Osteocyte (in vitro differentiated cells): ENCODE measurements around the gene PLXNB3. TPM values are rescaled to one million over a fixed set of nuclear protein-coding genes. Genes with fewer than 3 reads are reported as not detected.
"Not testable (repeated sequence)": the region's sequence is repeated elsewhere in the genome, so short reads cannot be mapped to it uniquely, and the experiment has no call there.

Experiments used
- DNase-seq: peaks from one replicate; pipeline ENCODE4 v3.0.0; 2021; ENCODE audit warnings: mixed read lengths; ENCODE audit not compliant: unreplicated experiment; ENCODE audit errors: extremely low spot score
- H3K27ac Mint-ChIP-seq: one replicate; pipeline ENCODE4 v1.8.0; 2021; ENCODE audit warnings: mild to moderate bottlenecking, mixed read lengths; ENCODE audit not compliant: unreplicated experiment
- H3K27me3 Mint-ChIP-seq: one replicate; pipeline ENCODE4 v1.8.0; 2021; ENCODE audit warnings: mixed read lengths; ENCODE audit not compliant: unreplicated experiment
- H3K36me3 Mint-ChIP-seq: one replicate; pipeline ENCODE4 v1.8.0; 2021; ENCODE audit warnings: mixed read lengths; ENCODE audit not compliant: unreplicated experiment
- H3K4me1 Mint-ChIP-seq: one replicate; pipeline ENCODE4 v1.8.0; 2021; ENCODE audit warnings: mixed read lengths; ENCODE audit not compliant: unreplicated experiment
- H3K4me3 Mint-ChIP-seq: one replicate; pipeline ENCODE4 v1.8.0; 2021; ENCODE audit warnings: mild to moderate bottlenecking, moderate library complexity, mixed read lengths; ENCODE audit not compliant: unreplicated experiment
- H3K9me3 Mint-ChIP-seq: one replicate; pipeline ENCODE4 v1.8.0; 2021; ENCODE audit warnings: mixed read lengths; ENCODE audit not compliant: unreplicated experiment
- total RNA-seq: library from RNA; stranded (reverse); gene quantifications from 2 replicates; pipeline ENCODE4 v1.2.1, GENCODE V29; 2021
- TF ChIP-seq, protein P1 (sequence below): fragments of 200-600 bp; sonication (generic); IDR thresholded peaks from 2 replicates; pipeline ENCODE4 v1.5.0; 2021; ENCODE audit warnings: antibody characterized with exemption, mild to moderate bottlenecking, moderate library complexity

PLXNB3 gene
- total RNA-seq, 1 donor from 2014 or later: 8.7 TPM

DNA sequence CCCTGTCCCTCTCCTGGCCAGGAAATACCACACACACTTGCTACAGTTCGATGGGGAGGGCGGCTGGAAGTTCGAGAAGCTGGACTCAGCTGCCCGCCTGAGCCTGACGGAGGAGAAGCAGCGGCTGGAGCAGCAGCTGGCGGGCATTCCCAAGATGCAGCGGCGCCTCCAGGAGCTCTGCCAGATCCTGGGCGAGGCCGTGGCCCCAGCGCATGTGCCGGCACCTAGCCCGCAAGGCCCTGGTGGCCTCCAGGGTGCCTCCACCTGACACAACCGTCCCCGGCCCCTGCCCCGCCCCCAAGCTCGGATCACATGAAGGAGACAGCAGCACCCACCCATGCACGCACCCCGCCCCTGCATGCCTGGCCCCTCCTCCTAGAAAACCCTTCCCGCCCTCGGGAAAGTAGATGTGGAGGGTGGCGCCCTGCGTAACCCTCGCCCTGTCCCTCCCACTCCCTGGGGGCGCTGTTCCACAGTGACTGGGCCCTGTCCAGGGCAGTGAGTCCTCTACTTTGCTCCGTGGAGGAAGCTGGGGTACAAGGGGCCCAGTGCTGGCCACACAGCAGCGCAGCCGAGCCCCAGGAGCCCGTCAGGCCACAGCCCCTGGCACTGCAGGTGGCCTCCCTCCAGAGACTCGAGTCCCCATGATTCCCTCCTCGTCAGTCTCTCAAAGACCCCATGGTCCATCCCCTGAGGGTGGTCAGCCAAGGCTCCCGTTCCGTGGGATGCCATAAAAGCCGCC is 20.4 kb upstream of the PLXNB3 start:
- not testable (repeated sequence) for H3K4me3 Mint-ChIP-seq, H3K4me1 Mint-ChIP-seq, H3K27ac Mint-ChIP-seq, H3K36me3 Mint-ChIP-seq, H3K9me3 Mint-ChIP-seq, DNase-seq, H3K27me3 Mint-ChIP-seq

DNA sequence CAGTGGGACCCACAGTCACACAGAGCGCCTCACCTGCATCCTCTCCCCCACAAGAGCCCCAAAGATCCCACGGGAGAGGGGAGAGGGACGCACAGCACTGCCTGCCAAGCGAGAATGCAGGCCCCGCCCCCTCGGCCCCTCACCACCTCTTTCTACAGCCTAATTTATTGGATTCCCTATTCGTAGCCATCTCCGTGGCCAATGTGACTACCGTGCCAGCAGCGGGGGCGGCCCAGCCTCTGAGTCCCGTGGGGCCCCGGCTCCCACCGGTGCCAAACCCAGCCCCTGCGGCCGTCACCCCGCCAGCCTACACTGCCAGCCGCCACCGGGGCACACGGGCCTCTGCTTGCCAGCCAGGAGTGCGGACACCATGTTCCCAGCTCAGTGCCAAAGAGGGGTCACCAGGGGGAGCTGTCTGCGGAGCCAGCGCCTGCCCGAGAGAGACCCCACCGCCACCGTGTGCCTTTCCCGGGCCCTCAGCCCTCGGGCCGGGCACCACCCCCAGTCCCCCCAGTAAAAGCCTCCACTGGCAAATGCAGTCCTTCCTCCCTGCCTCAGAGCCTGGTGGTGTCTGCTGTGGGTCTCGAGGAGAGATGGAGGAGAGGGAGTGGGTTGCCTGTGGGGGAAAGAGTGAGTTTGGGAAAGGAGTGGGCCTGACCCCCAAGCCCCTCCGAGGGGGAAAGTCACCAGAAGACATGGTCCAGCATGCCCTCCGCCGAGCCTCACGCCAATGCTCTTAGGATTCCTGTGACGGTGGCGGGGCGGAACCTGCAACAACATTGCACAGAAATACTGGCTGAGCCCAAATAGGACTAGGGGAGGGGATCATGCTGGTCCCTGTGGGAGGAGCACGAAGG is 19.6 kb upstream of the PLXNB3 start:
- Mint-ChIP-seq H3K27me3 (no peaks in the 10 kb centered on the region), H3K9me3 (peaks cover 4% of the 10 kb centered on the region), H3K36me3 (peaks cover 4% of the 10 kb centered on the region), H3K4me1 (no peaks in the 10 kb centered on the region), H3K27ac (no peak overlapping the region), H3K4me3 (no peak overlapping the region)
- DNase-seq: no peak
- TF ChIP-seq, protein P1, sequence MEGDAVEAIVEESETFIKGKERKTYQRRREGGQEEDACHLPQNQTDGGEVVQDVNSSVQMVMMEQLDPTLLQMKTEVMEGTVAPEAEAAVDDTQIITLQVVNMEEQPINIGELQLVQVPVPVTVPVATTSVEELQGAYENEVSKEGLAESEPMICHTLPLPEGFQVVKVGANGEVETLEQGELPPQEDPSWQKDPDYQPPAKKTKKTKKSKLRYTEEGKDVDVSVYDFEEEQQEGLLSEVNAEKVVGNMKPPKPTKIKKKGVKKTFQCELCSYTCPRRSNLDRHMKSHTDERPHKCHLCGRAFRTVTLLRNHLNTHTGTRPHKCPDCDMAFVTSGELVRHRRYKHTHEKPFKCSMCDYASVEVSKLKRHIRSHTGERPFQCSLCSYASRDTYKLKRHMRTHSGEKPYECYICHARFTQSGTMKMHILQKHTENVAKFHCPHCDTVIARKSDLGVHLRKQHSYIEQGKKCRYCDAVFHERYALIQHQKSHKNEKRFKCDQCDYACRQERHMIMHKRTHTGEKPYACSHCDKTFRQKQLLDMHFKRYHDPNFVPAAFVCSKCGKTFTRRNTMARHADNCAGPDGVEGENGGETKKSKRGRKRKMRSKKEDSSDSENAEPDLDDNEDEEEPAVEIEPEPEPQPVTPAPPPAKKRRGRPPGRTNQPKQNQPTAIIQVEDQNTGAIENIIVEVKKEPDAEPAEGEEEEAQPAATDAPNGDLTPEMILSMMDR: no peak

DNA sequence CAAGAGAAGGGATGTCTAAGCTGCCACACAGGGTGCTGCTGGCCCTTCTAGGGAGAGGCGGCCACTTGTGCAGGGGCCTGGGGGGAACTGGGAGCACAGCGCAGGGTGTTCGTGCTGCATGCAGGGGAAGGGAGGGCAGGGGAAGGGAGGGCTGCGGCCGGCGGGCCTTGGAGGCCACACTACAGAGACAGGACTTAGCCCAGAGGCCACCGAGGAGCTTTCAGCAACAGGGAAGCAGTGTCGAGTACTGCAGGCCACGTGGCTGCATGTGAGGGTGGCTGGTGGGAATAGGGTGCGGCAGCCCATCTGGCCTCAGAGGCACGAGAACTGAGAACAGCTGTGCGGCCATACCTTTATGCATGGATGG is 19.0 kb upstream of the PLXNB3 start:
- not testable (repeated sequence) for H3K4me3 Mint-ChIP-seq, DNase-seq, H3K9me3 Mint-ChIP-seq, H3K36me3 Mint-ChIP-seq, H3K27ac Mint-ChIP-seq, H3K4me1 Mint-ChIP-seq, H3K27me3 Mint-ChIP-seq

DNA sequence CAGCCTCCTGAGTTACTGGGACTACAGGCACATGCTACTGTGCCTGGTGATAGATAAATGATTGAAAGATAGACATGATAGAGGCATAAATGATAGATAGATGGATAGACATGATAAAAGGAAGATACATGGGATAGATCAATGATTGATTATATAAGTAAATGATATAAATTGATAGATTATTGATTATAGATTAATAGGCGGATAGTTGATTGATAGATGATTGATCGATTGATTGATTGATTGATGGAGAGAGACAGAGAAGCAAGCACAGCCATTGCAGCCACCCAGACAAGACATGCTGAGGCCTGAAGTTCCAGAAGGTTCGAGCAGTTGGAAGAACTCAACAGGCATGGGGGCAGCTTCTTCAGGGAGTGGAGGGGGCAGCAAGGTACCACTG is 17.7 kb upstream of the PLXNB3 start:
- Mint-ChIP-seq H3K4me3 (no peak overlapping the region), H3K27me3 (no peaks in the 10 kb centered on the region), H3K4me1 (no peaks in the 10 kb centered on the region), H3K27ac (no peak overlapping the region), H3K36me3 (no peaks in the 10 kb centered on the region), H3K9me3 (peaks cover 4% of the 10 kb centered on the region)
- DNase-seq: no peak
- TF ChIP-seq, protein P1: no peak

DNA sequence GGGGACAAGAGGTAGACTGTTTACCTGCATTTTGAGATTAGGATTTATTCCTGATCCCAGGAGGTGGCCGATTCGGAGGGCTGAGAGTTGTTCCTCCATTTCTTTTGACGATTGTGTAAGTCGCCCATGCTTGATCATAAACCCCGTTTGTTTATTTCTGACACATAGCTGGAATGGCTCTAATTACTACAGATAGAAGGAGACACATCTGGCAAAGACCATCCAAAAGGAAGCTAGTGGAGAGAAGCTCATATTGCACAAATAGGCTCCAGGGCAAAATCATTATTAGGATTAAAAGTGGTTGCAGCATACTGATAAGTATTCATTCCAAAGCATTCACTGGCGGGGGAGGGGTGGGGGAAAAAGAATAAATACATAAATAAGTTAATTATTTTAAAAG is 17.1 kb upstream of the PLXNB3 start:
- H3K9me3 Mint-ChIP-seq, DNase-seq, H3K36me3 Mint-ChIP-seq, H3K27ac Mint-ChIP-seq, H3K4me1 Mint-ChIP-seq, H3K4me3 Mint-ChIP-seq, H3K27me3 Mint-ChIP-seq: not testable (repeated sequence)

DNA sequence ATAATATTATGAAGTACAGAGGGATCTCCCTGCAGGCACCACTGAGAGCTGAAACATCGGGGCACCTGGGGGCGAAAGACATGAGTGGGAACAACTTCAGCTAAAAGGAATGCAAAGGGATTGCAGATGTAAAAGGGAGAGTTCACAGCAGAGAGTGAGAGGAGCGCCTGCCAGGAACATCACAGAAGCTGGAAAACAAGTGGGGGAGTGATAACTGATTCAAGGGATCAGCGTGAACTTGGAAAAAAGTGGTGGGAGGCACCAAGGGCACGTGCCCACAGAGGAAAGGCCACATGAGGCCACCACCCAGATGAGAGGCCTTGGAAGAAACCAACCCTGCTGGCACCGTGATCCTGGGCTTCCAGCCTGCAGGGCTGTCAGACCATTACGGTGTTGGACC is 15.0 kb upstream of the PLXNB3 start:
- H3K27me3 Mint-ChIP-seq, H3K27ac Mint-ChIP-seq, H3K9me3 Mint-ChIP-seq, H3K36me3 Mint-ChIP-seq, H3K4me1 Mint-ChIP-seq, H3K4me3 Mint-ChIP-seq, DNase-seq: not testable (repeated sequence)

DNA sequence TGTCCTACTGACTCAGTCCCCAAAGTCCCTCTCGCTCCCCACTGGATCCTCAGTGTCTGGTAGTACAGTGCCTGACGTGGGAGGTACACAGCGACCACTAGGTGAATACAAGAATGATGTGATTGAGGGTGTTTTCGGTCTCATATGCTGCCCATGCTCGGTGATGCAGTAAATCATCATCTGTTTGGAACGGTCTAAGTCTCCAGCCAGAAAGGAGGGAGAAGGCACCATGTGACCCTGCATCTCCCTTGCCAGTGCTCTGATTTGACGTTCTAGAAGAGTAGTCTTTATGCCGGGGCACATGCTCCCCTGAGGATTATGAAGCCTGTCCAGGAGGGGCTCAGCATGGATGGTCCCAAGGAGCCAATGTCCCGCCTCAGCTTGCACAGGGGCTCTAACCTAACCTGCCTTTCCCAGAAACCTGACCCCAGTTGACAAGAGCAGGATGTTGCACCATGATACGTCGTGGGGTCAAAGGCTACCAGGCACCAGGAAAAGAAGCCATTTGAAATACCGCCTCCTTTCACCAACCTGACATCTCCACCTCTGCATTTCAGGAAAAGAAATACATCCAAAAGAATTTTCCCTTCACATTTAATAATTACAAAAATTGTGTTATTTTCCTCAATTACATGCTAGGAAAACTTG is 13.8 kb upstream of the PLXNB3 start:
- H3K27ac Mint-ChIP-seq: no peak overlapping the region
- no peak overlapping the region for H3K4me3 Mint-ChIP-seq
- H3K27me3 Mint-ChIP-seq: no peaks in the 10 kb centered on the region
- no peak for DNase-seq
- H3K9me3 Mint-ChIP-seq: peaks cover 4% of the 10 kb centered on the region
- TF ChIP-seq, protein P1: no peak
- H3K36me3 Mint-ChIP-seq: no peaks in the 10 kb centered on the region
- H3K4me1 Mint-ChIP-seq: no peaks in the 10 kb centered on the region
